T follicular helper cell (primary cell): Measurements from ENCODE around the gene ARL8B.
"Not testable (repeated sequence)": the region's sequence is repeated elsewhere in the genome, so short reads cannot be mapped to it uniquely, and the experiment has no call there.

Source experiments
- DNase-seq: peaks from one replicate; pipeline ENCODE4 v3.0.0-alpha.2; 2020; ENCODE audit warnings: low read depth

Gene ARL8B

GRCh38 chr3:5112043-5112442 lies 10.0 kb upstream of the ARL8B start:
- DNase-seq, result no peak

- not testable (repeated sequence) for DNase-seq
Measured at GRCh38 chr3:5113726-5114125, 8.4 kb upstream of the ARL8B start.

GRCh38 chr3:5115506-5116162 lies 6.5 kb upstream of the ARL8B start:
- no peak for DNase-seq

- DNase-seq, result no peak
Measured at GRCh38 chr3:5116538-5116937, 5.6 kb upstream of the ARL8B start.

DNA sequence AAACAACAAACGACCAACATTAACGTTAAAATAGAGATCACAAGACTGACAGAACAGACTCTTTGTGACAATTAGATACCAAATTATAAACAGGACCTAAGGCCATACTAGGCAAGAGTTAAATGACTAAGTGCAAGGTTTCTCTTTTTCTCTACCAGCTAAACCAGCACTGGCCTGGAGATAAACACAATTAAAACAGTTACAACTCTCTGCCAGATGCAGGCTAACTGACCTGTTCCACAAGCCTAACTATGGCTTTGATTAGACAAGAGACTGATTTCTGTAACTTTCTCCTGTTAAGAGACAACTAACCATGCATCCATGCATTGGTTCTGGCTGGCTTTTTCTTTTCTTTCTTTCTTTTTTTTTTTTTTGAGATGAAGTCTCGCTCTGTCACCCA lies 1.6 kb upstream of the ARL8B start:
- no peak for DNase-seq

DNA sequence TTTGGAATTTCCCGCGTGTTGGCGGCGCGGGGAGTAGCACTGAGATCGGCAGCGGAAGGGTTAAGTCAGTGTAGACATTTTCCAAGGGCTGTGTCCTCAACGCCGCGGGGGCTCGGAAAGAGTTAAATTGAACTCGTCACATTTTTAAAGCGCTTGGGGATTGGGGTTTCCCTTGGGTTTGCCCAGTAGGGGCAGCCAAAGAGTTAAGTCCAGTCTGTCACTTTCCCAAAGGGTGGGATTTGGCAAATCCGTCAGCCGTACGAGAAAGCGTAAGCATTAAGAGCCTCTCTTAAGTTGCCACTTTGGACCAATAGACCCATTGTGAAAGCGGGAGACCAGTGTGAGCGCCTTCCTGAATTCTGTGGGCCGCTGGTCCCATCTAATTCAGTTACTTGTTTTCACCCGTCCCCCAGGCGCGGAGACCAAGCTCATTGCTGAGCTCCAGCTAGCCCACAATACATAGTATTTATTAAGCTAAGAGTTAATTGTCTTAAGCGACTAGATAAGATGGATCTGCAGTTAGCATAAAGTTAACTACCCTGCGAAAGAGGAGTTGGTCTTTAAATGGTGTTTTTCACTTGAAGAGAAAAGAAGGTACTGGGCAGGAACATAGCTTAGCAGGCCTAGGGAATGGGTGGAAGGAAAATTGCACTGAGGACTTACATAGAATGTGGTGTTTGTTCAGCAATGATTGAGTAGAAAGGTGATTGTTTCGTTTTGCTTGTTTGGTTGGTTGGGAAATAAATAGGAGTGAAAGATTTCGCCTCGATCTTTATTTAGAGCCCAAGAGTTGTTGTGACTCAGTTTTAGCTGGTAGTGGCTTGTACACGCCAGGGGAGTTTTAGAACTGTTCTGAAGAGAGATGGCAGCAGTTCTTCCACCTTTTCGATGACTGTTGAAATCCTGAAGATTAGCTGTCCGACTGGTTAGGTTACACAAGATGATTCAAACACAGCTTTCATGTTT lies 932 bp downstream of the ARL8B start:
- peak; percentile 4 for DNase-seq

DNA sequence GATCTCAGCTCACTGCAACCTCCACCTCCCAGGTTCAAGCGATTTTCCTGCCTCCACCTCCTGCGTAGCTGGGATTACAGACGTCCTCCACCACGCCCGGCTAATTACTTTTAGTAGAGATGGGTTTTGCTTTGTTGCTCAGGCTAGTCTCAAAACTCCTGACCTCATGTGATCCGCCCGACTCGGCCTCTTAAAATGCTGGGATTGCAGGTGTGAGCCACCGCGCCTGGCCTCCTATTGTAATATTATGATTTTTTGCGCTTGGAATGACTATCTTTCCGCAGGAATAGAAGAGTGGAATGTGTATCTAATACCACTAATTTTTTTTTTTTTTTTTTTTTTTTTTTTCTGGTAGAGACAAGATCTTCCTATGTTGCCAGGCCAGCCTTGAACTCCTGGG lies 1.8 kb downstream of the ARL8B start:
- no peak for DNase-seq

- no peak for DNase-seq
Measured at GRCh38 chr3:5126586-5126985, 4.5 kb downstream of the ARL8B start.

DNA sequence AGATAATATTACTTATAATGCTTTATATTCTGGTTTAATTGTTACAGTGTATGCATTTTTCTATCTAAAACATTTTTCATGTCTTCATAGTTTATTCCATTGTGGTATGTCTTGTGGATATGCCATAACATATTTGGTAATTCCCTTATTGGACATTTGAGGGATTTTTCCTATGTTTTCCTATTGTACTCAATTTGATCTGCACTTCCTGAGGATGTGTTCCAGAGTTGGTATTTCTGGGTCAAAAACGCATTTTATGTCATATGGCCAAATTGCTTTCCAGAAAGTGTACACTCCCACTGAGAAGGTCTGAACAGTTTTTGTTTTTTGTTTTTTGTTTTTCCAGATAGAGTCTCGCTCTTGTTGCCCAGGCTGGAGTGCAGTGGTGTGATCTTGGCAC lies 6.8 kb downstream of the ARL8B start:
- DNase-seq, result no peak

DNA sequence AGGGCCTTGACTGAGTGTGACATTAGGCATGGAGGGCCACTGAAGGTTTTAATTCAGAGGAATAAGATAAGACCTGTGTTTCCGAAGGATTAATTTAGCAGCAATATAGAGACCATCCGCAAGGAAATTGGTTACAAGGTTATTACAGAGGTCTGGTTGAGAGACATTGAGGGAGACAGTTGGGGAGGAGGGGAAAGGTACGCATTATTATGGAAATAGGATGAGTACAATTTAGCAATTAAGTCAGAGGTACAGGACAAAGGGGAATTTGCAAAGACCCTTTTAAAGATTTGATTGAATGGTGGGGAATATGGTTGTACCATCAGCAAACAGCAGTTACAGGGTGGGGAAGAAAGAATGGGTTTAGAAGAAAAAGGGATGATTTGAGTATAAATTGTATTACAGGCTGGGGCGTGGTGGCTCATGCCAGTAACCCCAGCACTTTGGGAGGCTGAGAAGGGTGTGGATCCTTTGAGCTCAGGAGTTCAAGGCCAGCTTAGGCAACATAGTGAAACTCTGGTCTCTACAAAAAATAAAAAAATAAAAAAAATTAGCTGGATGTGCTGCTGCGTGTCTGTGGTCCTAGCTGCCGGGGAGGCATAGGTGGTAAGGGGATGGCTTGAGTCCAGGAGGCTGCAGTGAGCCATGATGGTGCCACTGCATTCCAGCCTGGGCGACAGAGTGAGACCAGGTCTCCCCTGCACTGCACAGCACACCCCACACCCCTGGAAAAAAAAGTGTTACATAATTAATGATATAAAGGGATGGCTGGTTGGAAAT lies 11.3 kb downstream of the ARL8B start:
- DNase-seq, result no peak

- no peak for DNase-seq
Measured at GRCh38 chr3:5134019-5134391, 11.9 kb downstream of the ARL8B start.

GRCh38 chr3:5134499-5134898 lies 12.4 kb downstream of the ARL8B start:
- no peak for DNase-seq

GRCh38 chr3:5136211-5136918 lies 14.3 kb downstream of the ARL8B start:
- peak; percentile 15 for DNase-seq

DNA sequence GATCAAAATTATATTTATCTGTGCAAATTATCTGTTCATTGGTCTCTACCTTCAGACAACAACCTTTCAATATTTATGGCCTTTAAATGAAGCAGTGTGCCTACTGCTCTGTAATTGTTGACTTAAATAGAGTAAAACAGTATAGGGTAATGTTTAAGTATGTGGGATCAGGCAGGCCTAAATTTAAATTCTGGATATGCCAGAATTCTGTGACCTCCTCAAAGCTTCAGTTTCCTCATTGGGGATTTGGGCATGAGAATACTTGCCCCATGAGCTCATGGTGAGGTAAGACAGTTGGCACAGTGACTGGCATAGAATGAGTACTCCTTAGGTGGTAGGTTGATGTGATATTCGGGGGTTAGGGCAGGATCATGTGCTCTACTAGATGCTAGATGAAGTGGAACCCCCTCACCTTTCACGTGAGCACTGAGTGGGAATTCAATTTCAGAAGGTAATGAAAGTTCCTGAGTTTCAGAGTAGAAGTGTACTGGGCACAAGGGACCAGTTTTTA lies 14.9 kb downstream of the ARL8B start:
- DNase-seq, result no peak

- DNase-seq, result no peak
Measured at GRCh38 chr3:5138214-5138981, 16.3 kb downstream of the ARL8B start.

- no peak for DNase-seq
Measured at GRCh38 chr3:5140230-5140621, 18.1 kb downstream of the ARL8B start.

GRCh38 chr3:5140839-5141238 lies 18.7 kb downstream of the ARL8B start:
- DNase-seq, result no peak

GRCh38 chr3:5141760-5142159 lies 19.7 kb downstream of the ARL8B start:
- DNase-seq, result no peak

GRCh38 chr3:5143464-5143863 lies 21.4 kb downstream of the ARL8B start:
- no peak for DNase-seq

- DNase-seq, result no peak
Measured at GRCh38 chr3:5144316-5144994, 22.4 kb downstream of the ARL8B start.
